Activated CD8-positive, alpha-beta memory T cell treated with anti-CD3 and anti-CD28 coated beads, Interleukin-2, amount 50 U/mL, for 24 hours (primary cell): Measurements from ENCODE around the gene ERAL1.
A peak's percentile ranks its signal among the peaks of the same experiment; 100 is the strongest.
"Not testable (repeated sequence)": the region's sequence is repeated elsewhere in the genome, so short reads cannot be mapped to it uniquely, and the experiment has no call there.

Source experiments
- DNase-seq: peaks from one replicate; pipeline ENCODE4 v3.0.0-alpha.2; 2020; ENCODE audit errors: extremely low read depth

Gene ERAL1

DNA sequence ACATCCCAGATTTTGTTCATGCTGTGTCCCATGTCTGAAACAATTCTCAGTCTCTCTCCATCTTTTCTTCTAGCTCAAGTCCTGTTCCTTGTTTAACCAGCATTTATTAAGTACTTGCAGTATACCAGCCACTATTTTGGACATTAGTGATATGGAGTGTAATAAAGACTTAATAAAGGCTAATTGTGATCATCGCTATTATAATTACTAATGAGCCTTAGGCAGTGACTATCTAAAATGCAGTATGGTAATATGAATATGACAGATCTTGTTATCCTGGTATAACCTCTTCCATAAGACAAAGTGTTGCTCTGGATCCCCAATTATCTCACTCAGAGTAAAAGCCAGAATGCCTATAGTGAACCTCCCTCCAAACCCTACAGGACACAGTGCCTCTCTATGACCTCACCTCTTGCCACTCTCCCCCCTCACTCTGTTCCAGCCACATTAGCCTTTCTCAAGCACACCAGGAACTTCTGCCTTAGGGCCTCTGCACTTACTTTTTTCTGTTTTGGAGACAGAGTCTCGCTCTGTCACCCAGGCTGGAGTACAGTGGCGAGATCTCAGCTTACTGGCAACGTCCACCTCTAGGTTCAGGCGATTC lies 44.5 kb downstream of the ERAL1 start:
- no peak for DNase-seq

DNA sequence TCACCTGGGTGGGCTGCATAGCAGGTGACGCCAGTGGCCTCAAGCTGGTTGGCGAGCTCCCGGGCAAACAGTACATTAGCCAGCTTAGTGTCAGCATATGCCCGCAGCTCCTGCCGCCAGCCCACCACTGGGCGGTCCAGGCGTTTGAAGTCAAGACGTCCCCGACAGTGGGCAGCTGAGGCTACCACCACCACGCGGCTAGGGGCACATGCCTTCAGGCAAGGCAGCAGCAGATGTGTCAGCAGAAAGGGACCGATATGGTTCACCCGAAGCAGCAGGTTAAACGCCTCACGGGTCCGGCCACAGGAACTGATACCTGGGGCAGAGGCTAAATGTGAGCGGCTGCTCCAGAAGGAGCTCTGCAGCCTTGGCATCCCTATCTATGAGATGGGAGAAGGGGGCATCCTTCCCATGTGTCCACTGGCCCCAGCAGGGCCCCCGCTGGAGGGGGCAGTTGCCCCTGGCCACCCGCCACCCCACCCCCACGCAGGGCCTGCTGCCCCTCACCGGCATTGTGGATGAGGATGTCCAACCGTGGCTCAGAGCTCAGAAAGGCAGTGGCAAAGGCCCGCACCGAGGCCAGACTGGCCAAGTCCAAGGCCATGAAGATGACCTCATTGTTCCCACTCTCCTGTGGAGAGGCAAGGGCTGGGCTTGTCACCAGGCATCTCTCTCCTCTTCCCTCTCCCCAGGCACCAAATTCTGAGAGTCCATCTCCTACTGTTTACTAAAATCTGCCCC lies 46.3 kb downstream of the ERAL1 start:
- DNase-seq = no peak

DNA sequence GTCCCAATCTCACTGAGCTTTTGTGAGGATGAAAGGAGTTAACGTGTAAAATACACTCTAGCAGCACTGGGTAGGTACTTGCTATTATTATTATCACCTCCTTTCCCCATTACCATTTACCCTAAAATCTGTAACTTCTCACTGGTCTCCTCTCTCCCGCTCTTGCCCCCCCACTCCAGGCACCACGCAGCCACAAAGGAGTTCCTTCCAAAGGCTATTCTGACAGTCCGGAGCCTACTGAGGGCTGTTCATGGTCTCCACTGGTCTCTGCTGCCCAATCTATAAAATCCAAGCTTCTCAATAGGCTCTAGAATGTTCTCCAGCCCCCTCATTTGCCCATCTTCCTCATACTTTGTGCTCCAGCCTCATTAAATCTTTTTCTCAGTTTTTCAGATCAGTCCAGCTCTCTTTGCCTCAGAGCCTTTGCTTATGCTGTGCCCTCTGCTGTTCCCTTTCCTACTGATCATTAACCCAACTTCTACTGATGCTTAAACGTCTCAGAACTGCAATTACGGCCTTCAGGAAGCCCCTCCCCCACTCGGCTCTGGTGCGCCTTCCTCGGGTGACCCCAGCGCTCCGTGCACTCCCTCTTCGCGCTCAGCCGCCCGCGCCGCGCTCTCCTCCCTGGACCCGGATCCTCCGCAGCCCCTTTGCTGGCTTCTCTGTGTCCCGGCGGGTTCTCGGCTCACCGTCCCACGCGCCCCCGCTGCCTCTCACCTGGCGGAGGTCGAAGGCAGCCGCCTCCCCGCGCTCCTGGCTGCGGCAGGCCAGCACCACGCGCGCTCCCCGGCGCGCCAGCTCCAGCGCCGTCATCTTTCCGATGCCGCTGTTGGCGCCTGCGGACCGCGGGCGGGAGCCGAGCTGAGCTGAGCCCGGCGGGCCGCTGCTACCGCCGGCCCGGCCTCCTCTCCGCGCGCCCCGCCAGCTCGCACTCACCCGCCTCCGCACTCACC lies 47.3 kb downstream of the ERAL1 start:
- no peak for DNase-seq

DNA sequence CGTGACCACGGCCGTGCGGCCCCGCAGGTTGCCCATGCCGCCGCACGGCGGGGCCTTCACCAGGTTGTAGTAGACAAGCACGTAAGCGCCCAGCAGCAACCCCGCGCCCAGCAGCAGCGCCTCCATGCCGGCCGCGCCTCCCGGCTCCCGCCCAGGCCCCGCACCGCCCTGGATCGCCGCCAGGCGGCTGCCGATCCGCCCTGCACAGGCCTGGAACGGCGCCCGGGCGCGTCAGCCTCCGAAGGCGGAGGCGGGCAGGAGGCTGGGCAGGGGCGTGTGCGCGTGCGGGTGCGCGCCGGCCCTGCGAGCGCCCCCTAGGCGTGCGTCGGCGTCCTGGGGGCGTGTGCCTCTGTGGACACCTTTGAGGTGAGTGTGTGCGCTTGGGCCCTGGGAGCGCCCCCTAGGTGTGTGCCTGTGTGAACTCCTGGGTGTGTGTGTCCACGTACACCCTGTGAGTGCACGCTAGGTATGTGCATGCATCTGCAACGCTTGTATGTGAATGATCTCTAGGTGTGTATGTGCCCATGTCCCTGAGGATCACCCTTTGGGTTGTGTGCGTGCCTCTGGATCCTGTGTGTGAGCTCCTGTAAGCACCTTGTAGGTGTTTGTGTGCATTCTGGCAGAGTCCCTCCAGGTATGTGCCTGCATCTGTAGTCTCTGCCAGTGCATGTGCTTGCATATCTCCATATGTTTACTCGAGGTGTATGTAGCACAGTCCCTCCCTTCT lies 48.2 kb downstream of the ERAL1 start, which contains the start of gene DHRS13:
Gene DHRS13 (minus strand): TSS at position 261 of the 727 bp plus-strand sequence. CDS start 135 bp downstream, at position 126.
- DNase-seq = peak; percentile 58

DNA sequence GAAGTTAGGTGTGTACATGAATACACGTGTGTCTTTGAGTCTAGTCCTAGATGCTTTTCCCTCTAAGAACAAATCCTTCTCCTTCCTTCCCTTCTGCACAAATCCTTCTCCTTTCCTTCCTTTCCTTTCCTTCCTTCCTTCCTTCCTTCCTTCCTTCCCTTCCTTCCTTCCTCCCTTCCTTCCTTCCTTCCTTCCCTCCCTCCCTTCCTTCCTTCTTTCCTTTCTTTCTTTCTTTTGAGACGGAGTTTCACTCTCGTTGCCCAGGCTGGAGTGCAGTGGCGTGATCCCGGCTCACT lies 48.7 kb downstream of the ERAL1 start:
- not testable (repeated sequence) for DNase-seq

DNA sequence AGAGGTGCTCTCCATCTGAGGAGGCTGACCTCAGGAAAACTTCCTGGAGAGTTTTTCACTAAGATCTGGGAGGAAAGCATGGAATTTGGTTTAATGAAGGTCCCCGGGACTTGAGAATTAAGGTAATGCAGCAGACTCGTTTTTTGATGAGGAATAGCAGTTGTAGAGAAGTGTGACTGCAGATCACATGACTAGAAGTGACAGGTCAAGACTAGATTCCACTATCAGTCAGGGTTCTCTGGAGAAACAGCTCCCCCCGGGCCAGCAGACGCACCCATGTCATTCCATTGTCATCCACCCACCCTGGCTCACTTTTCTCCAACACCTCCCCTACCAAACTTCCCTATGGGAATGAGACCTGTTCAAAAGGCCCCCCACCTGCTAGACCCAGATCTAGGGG lies 50.0 kb downstream of the ERAL1 start:
- no peak for DNase-seq

DNA sequence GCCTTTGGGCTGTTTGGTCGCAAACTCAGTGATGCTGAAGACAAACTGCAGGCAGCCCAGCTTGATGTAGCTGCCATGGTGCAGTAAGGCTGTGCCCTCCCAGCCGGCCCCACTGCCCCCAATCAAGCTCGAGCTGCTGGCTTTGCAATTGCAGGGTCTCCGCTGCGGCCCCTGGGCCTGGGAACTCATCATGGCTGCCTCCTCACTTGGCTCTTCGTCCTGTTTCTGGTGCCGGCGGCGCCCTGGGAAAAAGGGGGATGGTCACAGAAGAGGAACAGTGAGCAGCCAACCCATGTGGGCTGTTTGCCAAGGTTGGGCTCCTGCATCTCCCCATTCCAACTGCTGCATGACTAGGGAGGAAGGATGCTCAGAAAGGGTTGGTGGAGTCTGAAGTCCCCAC lies 51.5 kb downstream of the ERAL1 start:
- DNase-seq = no peak

DNA sequence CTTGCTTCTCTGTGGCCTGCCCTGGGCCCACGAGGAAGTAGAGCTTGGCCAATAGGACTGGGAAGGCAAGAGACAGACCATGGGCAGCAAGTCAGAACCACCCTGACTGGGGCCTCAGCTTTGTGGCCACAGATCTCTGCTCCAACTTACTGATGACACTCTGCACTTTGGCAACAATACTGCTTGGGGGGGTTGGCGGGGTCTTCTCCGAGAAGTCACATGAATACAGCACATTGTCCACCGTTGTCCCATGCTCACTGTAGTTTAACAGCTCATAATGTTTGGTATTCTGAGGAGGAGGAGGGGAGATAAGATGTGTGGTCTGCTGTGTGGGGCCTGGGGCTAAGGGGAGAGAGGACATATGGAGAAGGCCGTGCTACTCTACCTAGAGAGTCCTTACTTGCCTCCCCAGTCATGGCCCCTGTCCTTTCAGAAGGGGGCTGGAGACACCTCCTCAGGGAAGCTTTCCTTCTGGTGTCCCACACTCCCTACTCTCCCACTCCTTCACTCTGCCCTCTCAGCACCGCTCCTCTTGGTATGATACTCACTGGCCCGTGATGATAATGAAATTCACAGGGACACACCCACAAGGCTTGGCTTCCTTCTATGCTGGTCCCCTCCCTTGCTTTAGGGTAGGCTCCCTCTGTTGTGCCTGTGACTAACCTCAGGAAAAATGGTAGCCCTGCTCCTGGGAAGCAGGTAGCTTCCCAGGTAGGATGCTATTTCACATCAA lies 52.1 kb downstream of the ERAL1 start:
- DNase-seq = no peak

DNA sequence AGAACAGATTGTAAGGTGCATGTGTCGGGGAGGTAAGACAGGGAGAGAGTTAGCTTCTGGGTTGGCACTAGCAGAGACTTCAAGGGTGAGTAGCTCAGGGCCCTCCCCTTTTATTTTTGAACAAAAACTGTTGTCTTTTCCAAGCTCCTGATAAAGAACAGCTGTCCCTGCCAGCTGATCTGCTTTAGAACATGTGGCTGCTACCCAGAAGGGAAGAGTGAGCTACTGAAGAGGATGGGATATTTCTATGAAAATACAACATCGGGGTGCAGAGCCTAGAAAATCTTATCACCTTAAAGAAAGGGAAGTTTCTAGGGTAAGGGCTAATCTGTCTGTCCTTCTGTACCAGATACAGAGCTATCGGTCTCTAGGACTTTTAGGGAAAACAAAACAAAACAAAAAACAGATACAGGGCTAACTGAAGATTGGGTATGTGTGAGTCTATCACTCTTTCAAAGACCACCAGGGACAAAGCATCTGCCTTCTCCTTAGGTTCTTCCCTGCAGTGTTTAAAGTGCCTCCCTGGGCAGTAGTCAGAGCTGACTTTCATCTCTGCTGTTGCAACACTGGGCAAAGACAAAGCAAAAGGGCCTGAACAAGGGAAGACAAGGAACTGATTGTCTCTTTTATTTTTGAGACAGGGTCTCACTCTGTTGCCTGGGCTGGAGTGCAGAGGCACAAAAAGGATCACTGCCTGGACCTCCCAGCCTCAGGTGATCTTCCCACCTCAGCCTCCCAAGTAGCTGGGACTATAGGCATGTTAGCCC lies 53.1 kb downstream of the ERAL1 start:
- no peak for DNase-seq

DNA sequence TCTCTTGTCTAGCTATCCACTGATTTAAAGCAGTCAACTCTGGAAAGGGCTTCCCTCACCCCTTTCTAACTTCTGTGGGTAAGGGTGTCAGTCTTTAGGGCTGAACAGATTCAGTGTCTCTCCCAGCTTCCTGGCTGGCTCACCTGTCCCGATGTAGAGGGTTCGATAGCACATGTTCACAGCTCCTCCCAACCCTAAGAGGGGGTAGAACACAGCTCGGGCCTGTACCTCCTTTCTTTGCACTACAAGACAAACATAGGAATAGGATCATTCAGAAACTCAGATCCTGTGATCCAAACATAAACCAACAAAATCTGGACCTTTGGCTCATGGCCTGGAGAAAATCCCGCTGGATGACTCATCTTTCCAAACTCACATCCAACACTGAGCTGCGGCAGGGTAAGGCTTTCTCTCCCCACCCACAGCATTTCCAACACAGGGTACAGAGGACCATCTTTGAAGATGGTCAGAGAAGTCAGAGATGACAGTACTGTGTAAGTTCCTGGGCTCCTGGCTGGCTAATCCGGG lies 53.9 kb downstream of the ERAL1 start:
- DNase-seq = no peak

DNA sequence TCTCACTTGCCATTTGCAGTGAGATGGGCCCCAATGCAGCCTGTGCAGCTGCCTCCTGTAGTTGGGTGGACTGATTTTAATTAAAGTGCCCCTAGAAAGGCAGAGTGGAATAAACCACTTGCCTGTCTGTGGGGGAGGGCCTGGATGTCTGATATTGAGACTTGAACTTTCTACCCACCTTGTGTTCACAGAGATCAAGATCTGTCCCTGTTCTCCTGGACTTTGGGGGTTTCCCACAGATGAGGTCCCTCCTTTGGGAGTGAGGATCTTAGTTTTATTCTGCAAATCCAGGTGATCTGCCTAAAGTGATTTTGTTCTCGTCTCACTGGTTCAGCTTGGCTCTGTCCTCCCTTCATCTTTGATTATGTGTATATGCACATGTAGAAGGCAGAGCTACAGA lies 55.7 kb downstream of the ERAL1 start:
- no peak for DNase-seq
